ENCODE data around the gene UST.
"Not testable (repeated sequence)": the region's sequence is repeated elsewhere in the genome, so short reads cannot be mapped to it uniquely, and the experiment has no call there.

UST gene

GRCh38 chr6:148974351-148974750, 227.5 kb downstream of the UST start:
- Histone ChIP-seq H3K4me3 (ENCODE audit: low read length in 2 of 2) (no peak overlapping the region), H3K27me3 (ENCODE audit: control insufficient read depth in 2 of 2, insufficient read depth in 2 of 2, low read length in 2 of 2) (peaks cover 3 to 7% of the 10 kb centered on the region in 2 donors), H3K4me1 (ENCODE audit: control insufficient read depth in 2 of 2, insufficient read depth in 2 of 2, low read length in 2 of 2) (no peaks in the 10 kb centered on the region), H3K9me3 (ENCODE audit: control insufficient read depth in 2 of 2, low read length in 2 of 2) (no peaks in the 10 kb centered on the region), H3K27ac (ENCODE audit: low read depth in 2 of 2, low read length in 2 of 2) (no peak overlapping the region), H3K9ac (ENCODE audit: low read depth in 1 of 2, low read length in 2 of 2) (no peak overlapping the region), H3K36me3 (ENCODE audit: control insufficient read depth in 2 of 2, insufficient read depth in 2 of 2, low read length in 2 of 2) (no peaks in the 10 kb centered on the region)

GRCh38 chr6:148978298-148978697, 231.5 kb downstream of the UST start:
- H3K9ac ChIP-seq (ENCODE audit: low read depth in 1 of 2, low read length in 2 of 2); H3K27me3 ChIP-seq (ENCODE audit: control insufficient read depth in 2 of 2, insufficient read depth in 2 of 2, low read length in 2 of 2); H3K4me3 ChIP-seq (ENCODE audit: low read length in 2 of 2); H3K36me3 ChIP-seq (ENCODE audit: control insufficient read depth in 2 of 2, insufficient read depth in 2 of 2, low read length in 2 of 2); H3K27ac ChIP-seq (ENCODE audit: low read depth in 2 of 2, low read length in 2 of 2); H3K9me3 ChIP-seq (ENCODE audit: control insufficient read depth in 2 of 2, low read length in 2 of 2); H3K4me1 ChIP-seq (ENCODE audit: control insufficient read depth in 2 of 2, insufficient read depth in 2 of 2, low read length in 2 of 2): not testable (repeated sequence)

DNA sequence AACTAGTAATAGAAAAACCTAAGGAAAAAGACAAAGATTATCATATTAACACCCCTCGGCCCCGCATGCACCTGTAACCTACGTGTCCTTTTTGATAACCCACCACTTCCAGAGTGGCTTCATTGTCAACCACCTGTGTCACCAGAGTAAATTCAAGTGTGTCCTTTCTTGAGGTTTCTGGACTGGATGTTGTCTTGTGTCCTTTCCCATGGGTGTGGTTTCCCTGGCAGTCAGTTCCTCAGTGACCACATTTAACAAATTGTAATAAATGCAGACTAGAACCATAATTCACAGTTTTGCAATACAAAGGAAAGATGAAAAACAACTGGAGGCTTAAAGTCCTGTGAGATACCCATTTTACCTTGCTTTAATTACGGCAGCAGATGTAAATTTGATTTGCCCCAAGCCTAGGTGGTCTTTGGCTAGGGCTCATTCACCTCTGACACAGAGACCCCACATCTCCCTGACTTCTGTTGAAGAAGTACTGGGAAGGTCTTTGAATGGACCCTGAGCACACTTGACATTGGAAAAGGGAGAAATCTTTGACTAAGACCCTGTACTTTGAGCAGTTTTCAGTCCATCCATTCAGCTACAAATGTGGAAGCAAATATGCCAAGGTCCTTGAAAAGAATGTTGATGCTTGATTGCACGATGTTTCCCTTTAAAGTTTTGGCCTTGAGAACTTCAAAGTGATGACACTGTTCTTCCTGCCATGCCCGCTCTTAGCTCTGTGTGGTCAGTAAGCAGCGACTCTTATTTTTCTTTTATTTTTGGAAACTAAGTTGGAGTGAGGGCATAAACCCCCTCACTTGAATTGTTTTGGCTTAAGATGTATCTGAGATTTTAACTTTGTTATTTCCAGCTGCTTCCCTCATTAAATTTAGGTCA, 232.4 kb downstream of the UST start:
- Histone ChIP-seq H3K4me3 (ENCODE audit: low read length in 2 of 2) (no peak overlapping the region), H3K27me3 (ENCODE audit: control insufficient read depth in 2 of 2, insufficient read depth in 2 of 2, low read length in 2 of 2) (no peaks in the 10 kb centered on the region), H3K9ac (ENCODE audit: low read depth in 1 of 2, low read length in 2 of 2) (no peak overlapping the region), H3K36me3 (ENCODE audit: control insufficient read depth in 2 of 2, insufficient read depth in 2 of 2, low read length in 2 of 2) (no peaks in the 10 kb centered on the region), H3K4me1 (ENCODE audit: control insufficient read depth in 2 of 2, insufficient read depth in 2 of 2, low read length in 2 of 2) (no peaks in the 10 kb centered on the region), H3K9me3 (ENCODE audit: control insufficient read depth in 2 of 2, low read length in 2 of 2) (no peaks in the 10 kb centered on the region), H3K27ac (ENCODE audit: low read depth in 2 of 2, low read length in 2 of 2) (no peak overlapping the region)

- H3K36me3 ChIP-seq (ENCODE audit: control insufficient read depth in 2 of 2, insufficient read depth in 2 of 2, low read length in 2 of 2), result no peaks in the 10 kb centered on the region
- H3K9ac ChIP-seq (ENCODE audit: low read depth in 1 of 2, low read length in 2 of 2), result no peak overlapping the region
- no peak overlapping the region for H3K4me3 ChIP-seq (ENCODE audit: low read length in 2 of 2)
- H3K4me1 ChIP-seq (ENCODE audit: control insufficient read depth in 2 of 2, insufficient read depth in 2 of 2, low read length in 2 of 2), result no peaks in the 10 kb centered on the region
- no peaks in the 10 kb centered on the region for H3K9me3 ChIP-seq (ENCODE audit: control insufficient read depth in 2 of 2, low read length in 2 of 2)
- no peak overlapping the region for H3K27ac ChIP-seq (ENCODE audit: low read depth in 2 of 2, low read length in 2 of 2)
- H3K27me3 ChIP-seq (ENCODE audit: control insufficient read depth in 2 of 2, insufficient read depth in 2 of 2, low read length in 2 of 2), result no peaks in the 10 kb centered on the region
These were observed 233.4 kb downstream of the UST start for GRCh38 chr6:148980234-148980633.

DNA sequence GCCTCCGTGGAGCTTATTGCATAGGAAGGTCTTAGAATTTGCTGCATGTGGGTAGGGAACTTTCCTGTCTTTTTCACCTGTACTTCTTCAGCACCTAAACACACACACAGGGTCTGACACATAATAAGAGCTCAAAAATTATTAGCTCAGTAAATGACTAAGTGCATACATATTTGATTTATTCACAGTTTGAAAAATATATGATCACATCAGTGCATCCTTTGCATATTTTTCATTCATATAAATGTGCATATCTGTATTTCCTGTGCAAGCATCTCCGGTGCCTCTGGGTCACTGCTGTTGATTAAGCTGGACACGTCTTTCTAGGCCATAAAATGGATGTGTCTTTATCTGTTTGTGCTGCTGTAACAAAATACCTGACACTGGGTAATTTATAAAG, 234.7 kb downstream of the UST start:
- no peaks in the 10 kb centered on the region for H3K9me3 ChIP-seq (ENCODE audit: control insufficient read depth in 2 of 2, low read length in 2 of 2)
- no peak overlapping the region for H3K27ac ChIP-seq (ENCODE audit: low read depth in 2 of 2, low read length in 2 of 2)
- no peak overlapping the region for H3K9ac ChIP-seq (ENCODE audit: low read depth in 1 of 2, low read length in 2 of 2)
- no peaks in the 10 kb centered on the region for H3K27me3 ChIP-seq (ENCODE audit: control insufficient read depth in 2 of 2, insufficient read depth in 2 of 2, low read length in 2 of 2)
- H3K4me3 ChIP-seq (ENCODE audit: low read length in 2 of 2), result no peak overlapping the region
- H3K36me3 ChIP-seq (ENCODE audit: control insufficient read depth in 2 of 2, insufficient read depth in 2 of 2, low read length in 2 of 2), result no peaks in the 10 kb centered on the region
- no peaks in the 10 kb centered on the region for H3K4me1 ChIP-seq (ENCODE audit: control insufficient read depth in 2 of 2, insufficient read depth in 2 of 2, low read length in 2 of 2)

DNA sequence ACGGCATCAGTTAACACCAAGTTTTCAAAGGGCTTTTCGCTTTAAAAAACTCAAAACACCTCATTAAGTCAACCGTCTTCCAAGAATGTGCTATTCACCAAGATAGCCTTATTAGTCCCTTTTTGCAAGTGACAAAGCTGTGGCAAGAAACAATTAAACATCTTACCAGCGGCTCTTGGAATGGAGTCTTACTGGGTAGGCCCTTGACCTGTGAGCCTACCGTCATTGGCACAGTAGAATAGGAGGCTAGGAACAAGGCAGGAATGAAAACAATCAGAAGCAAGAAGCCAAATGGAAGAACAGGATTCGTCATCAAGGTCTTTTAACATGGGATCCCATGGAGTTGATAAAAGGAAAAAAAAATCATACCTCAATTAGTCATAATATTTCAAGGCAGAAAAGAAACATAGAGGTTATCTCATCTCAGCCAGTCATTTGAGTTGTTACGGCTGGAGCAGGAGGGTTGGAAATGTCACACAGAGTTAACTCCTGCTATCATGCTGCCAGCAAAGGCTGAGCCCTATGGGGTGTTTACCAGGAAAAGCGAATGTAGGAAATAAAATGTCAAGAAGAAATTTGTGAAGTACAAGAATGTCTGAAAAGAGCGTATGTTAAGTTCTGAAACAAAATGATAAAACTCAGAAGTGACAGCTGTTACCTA, 236.4 kb downstream of the UST start:
- no peak overlapping the region for H3K9ac ChIP-seq (ENCODE audit: low read depth in 1 of 2, low read length in 2 of 2)
- H3K4me1 ChIP-seq (ENCODE audit: control insufficient read depth in 2 of 2, insufficient read depth in 2 of 2, low read length in 2 of 2), result no peaks in the 10 kb centered on the region
- H3K27ac ChIP-seq (ENCODE audit: low read depth in 2 of 2, low read length in 2 of 2), result no peak overlapping the region
- no peak overlapping the region for H3K4me3 ChIP-seq (ENCODE audit: low read length in 2 of 2)
- no peaks in the 10 kb centered on the region for H3K9me3 ChIP-seq (ENCODE audit: control insufficient read depth in 2 of 2, low read length in 2 of 2)
- no peaks in the 10 kb centered on the region for H3K36me3 ChIP-seq (ENCODE audit: control insufficient read depth in 2 of 2, insufficient read depth in 2 of 2, low read length in 2 of 2)
- H3K27me3 ChIP-seq (ENCODE audit: control insufficient read depth in 2 of 2, insufficient read depth in 2 of 2, low read length in 2 of 2), result no peaks in the 10 kb centered on the region

- no peaks in the 10 kb centered on the region for H3K36me3 ChIP-seq (ENCODE audit: control insufficient read depth in 2 of 2, insufficient read depth in 2 of 2, low read length in 2 of 2)
- no peaks in the 10 kb centered on the region for H3K27me3 ChIP-seq (ENCODE audit: control insufficient read depth in 2 of 2, insufficient read depth in 2 of 2, low read length in 2 of 2)
- H3K9ac ChIP-seq (ENCODE audit: low read depth in 1 of 2, low read length in 2 of 2), result no peak overlapping the region
- no peak overlapping the region for H3K4me3 ChIP-seq (ENCODE audit: low read length in 2 of 2)
- H3K4me1 ChIP-seq (ENCODE audit: control insufficient read depth in 2 of 2, insufficient read depth in 2 of 2, low read length in 2 of 2), result no peaks in the 10 kb centered on the region
- no peak overlapping the region for H3K27ac ChIP-seq (ENCODE audit: low read depth in 2 of 2, low read length in 2 of 2)
- H3K9me3 ChIP-seq (ENCODE audit: control insufficient read depth in 2 of 2, low read length in 2 of 2), result no peaks in the 10 kb centered on the region
These were observed 237.1 kb downstream of the UST start for GRCh38 chr6:148983966-148984365.

DNA sequence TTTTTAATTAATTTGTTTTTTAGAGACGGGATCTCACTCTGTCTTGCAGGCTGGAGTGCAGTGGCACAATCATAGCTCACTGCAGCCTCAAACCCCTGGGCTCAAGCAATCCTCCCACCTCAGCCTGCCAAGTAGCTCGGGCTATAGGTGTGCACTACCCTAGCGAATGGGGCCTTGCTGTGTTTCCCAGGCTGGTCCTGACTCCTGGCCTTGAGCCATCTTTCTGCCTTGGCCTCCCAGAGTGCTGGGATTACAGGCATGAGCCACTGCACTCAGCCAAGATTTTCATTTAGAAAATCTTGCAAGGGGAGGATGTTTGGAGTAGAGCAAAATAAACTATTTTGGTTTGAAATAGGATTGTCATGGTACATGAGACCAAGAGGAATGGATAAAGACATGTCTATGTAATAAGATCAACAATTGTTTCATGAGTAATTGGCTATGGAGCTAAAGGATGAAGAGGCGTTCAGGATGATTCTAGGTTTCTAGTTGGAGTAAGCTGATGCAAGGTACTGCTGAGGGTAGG, 237.8 kb downstream of the UST start:
- Histone ChIP-seq H3K4me3 (ENCODE audit: low read length in 2 of 2) (no peak overlapping the region), H3K9me3 (ENCODE audit: control insufficient read depth in 2 of 2, low read length in 2 of 2) (no peaks in the 10 kb centered on the region), H3K27me3 (ENCODE audit: control insufficient read depth in 2 of 2, insufficient read depth in 2 of 2, low read length in 2 of 2) (no peaks in the 10 kb centered on the region), H3K4me1 (ENCODE audit: control insufficient read depth in 2 of 2, insufficient read depth in 2 of 2, low read length in 2 of 2) (no peaks in the 10 kb centered on the region), H3K27ac (ENCODE audit: low read depth in 2 of 2, low read length in 2 of 2) (no peak overlapping the region), H3K9ac (ENCODE audit: low read depth in 1 of 2, low read length in 2 of 2) (no peak overlapping the region), H3K36me3 (ENCODE audit: control insufficient read depth in 2 of 2, insufficient read depth in 2 of 2, low read length in 2 of 2) (no peaks in the 10 kb centered on the region)

GRCh38 chr6:148985499-148985898, 238.7 kb downstream of the UST start:
- Histone ChIP-seq H3K4me3 (ENCODE audit: low read length in 2 of 2) (no peak overlapping the region), H3K27me3 (ENCODE audit: control insufficient read depth in 2 of 2, insufficient read depth in 2 of 2, low read length in 2 of 2) (no peaks in the 10 kb centered on the region), H3K4me1 (ENCODE audit: control insufficient read depth in 2 of 2, insufficient read depth in 2 of 2, low read length in 2 of 2) (no peaks in the 10 kb centered on the region), H3K9ac (ENCODE audit: low read depth in 1 of 2, low read length in 2 of 2) (no peak overlapping the region), H3K27ac (ENCODE audit: low read depth in 2 of 2, low read length in 2 of 2) (no peak overlapping the region), H3K36me3 (ENCODE audit: control insufficient read depth in 2 of 2, insufficient read depth in 2 of 2, low read length in 2 of 2) (no peaks in the 10 kb centered on the region), H3K9me3 (ENCODE audit: control insufficient read depth in 2 of 2, low read length in 2 of 2) (no peaks in the 10 kb centered on the region)

DNA sequence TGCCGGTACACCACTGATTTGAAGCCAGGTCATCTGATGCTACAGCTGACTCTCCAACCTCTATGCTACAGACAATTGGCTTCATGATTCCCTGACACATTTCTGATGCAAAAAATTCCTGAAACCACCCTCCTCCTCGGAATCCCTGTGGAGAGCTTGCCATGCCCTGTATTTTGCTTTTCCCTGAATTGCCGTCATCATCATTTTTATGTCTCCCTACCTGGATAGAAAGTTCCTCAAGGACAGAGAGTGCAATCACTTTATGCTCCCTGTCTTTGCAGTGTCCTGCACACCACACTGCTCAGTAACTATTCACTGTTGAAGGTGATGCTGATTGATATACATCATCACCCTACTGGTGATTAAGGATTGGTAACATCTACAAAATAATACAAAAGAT, 239.8 kb downstream of the UST start:
- H3K36me3 ChIP-seq (ENCODE audit: control insufficient read depth in 2 of 2, insufficient read depth in 2 of 2, low read length in 2 of 2), result no peaks in the 10 kb centered on the region
- no peaks in the 10 kb centered on the region for H3K27me3 ChIP-seq (ENCODE audit: control insufficient read depth in 2 of 2, insufficient read depth in 2 of 2, low read length in 2 of 2)
- H3K4me1 ChIP-seq (ENCODE audit: control insufficient read depth in 2 of 2, insufficient read depth in 2 of 2, low read length in 2 of 2), result no peaks in the 10 kb centered on the region
- no peak overlapping the region for H3K9ac ChIP-seq (ENCODE audit: low read depth in 1 of 2, low read length in 2 of 2)
- no peak overlapping the region for H3K4me3 ChIP-seq (ENCODE audit: low read length in 2 of 2)
- no peak overlapping the region for H3K27ac ChIP-seq (ENCODE audit: low read depth in 2 of 2, low read length in 2 of 2)
- H3K9me3 ChIP-seq (ENCODE audit: control insufficient read depth in 2 of 2, low read length in 2 of 2), result no peaks in the 10 kb centered on the region

Measured in mucosa of rectum (tissue), 2 donors.